HG03469 (cell line): ENCODE measurements around the gene ZSCAN1.

Source experiments
- ATAC-seq: cut with Tn5 transposase; IDR thresholded peaks from one replicate; pipeline ENCODE4 v1.9.1; 2021; ENCODE audit warnings: mild to moderate bottlenecking, moderate library complexity, moderate number of reproducible peaks; ENCODE audit not compliant: unreplicated experiment

ZSCAN1 gene

DNA sequence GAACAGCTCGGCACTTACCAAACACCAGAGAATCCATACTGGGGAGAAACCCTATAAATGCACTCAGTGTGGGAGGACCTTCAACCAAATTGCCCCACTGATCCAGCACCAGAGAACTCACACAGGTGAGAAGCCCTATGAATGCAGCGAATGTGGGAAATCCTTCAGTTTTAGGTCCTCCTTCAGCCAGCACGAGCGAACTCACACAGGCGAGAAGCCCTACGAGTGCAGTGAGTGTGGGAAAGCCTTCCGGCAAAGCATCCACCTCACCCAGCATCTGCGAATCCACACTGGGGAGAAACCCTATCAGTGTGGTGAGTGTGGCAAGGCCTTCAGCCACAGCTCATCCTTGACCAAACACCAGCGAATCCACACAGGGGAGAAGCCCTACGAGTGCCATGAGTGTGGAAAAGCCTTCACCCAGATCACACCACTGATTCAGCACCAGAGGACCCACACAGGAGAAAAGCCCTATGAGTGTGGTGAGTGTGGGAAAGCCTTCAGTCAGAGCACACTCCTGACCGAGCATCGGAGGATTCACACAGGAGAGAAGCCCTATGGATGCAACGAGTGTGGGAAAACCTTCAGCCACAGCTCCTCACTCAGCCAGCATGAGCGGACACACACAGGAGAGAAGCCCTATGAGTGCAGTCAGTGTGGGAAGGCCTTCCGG is 33.6 kb downstream of the ZSCAN1 start:
- no peak for ATAC-seq

DNA sequence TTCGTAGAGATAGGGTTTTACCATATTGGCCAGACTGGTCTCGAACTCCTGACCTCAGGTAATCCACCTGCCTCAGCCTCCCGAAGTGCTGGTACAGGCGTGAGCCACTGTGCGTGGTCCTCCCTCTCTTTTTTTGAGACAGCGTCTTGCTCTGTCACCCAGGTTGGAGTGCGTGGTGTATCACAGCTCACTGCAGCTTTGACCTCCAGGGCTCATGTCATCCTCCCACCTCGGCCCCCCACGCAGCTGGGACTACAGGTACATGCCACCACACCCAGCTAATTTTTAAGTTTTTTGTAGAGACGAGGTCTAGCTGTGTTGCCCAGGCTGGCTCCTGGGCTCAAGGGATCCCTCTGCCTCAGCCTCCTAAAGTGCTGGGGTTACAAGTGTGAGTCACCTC is 46.0 kb downstream of the ZSCAN1 start:
- ATAC-seq: no peak

DNA sequence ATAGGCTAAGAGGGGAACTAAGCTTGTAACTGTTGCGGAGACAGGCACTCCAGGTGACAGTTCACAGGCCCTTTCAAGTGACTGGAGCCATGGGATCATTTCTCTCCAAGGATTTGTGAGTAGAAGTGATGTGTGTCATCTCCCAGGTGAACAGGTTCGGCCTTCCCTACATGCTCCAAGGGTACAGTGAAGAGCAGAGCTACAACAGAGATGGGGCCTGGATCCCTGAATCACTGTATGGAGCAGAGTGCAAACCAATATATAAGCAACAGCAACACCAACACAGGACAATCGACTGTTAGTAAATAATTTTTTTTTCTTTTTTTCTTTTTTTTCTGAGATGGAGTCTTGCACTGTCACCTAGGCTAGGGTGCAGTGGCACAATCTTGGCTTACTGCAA is 49.2 kb downstream of the ZSCAN1 start:
- no peak for ATAC-seq

DNA sequence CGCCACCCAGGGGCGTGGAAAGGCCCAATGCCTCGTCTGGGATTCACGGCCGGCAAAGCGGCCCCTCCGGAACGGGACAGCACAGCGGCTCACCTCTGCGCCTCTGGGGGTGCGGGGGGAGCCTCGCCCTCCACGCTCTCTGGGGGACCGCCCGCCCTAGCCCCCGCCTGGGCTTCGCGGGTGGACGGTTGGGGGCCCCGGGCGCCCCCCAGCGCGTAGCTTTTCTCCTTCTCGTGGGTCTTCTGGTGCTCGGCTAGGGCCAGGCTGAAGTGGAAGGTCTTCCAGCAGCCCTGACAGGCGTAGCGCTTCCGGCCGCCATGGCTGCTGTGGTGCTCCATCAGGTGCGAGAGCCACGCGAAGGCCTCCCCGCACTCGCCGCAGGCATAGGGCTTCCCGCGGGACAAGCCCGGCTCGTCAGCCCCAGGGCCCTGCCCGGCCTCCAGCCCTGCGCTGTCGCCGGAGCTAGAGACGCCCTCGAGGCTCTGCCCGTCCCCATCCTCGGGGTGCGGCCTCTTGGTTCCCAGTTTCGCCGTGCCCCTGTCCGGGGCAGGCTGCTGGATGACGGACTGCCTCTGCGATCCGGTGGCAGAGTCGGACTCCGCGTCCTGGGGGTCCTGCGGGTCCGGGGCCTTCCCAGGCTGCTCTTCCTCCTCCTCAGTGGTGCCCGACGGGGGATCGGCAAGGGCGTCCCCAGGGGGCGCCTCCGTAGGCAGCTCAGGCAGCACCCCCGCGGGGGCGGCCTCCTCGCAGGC is 50.9 kb downstream of the ZSCAN1 start:
- no peak for ATAC-seq

DNA sequence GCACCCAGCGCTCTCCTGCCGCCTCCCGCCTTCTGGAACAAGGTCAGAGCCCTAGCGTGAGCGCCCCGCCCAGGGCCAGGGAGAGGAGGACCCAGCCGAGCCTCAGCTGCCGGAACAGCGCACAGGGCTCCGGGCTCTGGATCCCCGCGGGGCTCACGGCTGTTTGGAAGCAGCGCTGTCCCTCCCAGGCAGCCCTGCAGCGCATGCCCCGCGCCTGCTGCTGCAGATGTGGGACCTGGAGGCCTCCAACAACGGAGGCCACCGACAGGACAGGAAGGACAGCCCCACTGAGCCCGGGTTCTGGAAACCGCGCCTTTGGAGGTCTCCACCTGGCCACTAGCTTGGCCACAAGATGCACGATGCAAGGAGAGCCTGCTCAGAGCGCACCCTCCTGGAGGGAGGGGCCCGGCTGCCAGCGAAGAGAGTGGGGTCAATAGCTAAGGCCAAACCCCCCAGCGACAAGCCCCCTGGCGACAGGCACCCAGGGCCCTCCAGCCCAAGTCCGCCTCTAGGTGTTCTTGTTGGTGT is 51.6 kb downstream of the ZSCAN1 start:
- no peak for ATAC-seq

DNA sequence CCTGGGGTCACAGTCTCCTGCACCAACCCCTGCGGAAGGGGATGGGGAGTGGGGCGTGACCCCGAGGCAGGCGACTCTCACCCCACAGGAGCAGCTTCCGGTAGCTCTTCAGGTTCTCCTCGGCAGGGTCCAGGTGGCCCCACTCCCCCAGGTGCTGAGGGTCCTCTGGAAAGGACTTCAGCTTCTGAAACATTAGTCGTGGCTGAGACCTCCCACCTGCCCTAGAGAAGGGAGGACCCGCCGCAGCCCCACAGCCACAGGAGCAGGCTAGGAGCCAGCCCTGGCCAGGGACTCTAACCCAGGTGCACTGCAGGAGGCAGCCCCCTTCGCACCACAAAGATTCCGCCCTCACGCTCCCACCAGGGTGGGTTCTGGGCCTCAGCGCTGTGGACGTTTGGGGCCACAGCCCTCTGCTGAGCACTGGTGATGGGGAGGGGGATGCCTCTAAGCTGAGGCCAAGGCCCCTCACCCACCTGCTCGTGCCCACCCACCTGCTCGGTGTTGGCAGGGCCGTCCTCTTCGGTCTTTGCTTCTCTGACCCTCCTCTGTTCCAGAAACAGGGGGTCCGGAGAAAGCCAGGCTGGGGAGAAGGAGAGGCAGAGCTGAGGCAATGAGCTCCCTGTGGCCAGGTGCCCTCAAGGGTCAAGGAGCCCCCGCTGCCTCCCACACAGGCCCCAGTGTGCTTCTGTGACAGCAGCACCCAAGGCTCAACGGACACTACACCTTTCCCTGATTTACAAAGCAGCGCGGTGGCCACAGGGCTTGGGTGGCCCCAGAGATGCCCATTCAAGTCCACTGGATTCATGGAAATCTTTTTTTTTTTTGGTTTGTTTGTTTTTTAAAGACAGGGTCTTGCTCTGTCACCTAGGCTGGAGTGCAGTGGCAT is 53.2 kb downstream of the ZSCAN1 start:
- no peak for ATAC-seq

DNA sequence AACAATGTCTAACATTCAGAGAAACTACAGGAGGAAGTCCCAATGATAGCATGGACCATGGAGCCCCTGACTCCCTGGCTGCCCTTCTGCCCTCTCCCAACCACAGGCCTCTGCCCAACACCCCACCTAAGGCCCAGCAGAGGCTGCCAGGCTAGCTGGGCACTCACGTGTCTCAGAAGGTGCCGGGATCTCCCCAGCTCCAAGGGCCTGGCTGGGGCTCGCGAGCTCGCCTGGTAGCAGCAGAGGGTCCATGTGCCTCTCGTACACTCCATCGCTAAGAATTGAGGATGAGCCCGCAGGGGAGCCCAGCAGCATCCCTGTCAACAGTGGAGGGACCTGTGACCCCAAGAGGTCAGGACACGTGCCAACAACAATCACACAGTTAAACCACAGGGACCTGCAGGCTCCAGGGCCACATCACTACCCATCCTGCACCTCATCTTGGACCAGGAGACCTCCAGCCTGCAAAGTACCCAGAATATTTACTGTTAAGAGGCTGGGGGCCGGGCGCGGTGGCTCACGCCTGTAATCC is 54.8 kb downstream of the ZSCAN1 start:
- ATAC-seq: no peak

DNA sequence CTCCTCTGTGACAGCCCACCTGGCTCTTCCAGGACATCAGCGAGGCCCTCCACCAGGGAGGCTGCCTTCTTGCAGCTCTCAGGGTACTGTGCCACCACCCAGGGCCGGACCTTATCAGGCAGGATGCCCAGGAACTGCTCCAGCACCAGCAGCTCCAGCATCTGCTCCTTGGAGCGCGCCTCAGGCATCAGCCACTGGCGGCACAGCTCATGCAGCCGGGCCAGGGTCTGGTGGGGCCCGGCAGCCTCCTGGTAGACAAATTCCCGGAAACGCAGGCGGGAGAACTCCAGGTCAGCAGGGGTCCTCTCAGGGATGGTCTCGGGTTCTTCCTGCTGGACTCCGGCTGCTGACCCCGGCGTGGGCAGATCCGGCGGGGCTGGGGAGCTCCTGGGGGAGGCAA is 56.0 kb downstream of the ZSCAN1 start:
- no peak for ATAC-seq

DNA sequence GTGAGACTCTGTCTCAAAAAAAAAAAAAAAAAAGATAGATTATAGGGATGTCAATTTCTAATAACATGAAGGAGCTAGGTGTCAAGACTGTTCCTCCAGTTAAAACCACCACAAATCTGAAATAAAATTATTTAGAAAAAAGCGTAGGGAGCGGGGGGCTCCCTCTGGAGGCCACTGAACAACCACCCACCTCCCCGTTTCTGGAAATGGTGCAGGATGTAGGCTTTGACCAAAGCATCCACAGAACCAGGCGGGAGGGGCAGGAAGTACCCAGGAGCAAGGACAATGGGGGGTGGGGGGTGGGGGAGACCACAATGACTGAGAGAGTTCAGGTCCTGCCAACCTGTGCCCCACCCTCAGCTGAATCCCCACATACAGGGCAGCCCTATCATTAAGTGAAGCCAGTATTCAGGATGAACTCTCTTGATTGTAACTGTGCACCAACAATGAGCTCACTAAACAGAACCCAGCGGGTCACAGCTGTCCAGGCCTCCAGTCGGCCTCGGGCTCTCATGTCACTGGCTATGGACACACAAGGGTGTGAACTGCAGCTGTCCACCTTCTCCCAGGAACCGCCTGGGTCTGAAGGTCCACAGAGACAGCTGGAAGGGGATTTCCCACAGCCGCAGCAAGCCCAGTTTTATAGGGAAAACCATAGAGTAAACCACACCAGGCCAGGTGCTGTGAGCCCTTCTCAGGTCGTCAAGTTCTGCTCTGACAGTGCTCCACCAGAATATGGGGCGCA is 57.6 kb downstream of the ZSCAN1 start:
- no peak for ATAC-seq

DNA sequence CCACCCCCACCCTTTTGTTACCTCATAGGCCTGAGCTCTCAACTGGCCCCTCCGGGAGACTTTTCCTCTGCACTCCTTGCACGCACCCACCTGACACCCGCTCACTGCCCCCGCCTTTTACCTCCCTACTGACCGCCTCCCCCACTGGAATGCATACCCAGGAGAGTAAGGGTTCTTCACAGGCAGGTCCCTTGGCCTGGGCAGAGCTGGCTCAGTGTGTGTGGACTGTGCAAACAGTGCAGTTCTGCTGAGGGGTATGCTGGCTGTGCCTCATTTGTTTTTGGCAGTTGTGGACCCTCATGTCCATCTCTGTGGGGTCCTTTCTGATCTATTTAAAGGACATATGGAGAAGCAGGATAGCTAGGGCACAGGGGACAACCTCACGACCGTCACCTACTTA is 59.2 kb downstream of the ZSCAN1 start:
- ATAC-seq: no peak

DNA sequence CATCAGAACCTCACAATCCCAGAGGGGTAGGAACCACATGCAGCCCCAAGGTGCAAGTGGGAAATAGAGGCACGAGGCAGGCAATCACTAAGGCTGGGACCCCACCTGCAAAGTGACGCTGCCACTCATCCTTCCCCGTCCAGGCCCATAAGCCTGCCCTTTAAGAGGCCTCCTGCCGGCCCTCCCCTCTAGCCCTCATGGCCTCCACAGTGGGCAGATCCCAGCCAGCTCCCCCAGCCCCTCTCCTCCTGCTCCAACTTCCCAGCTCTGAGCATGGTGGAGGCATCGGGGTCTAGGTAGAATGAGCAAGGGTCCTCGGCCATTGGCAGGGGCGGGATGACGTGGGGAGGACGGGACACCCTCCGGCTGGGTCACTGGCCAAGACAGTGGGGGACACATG is 61.5 kb downstream of the ZSCAN1 start:
- no peak for ATAC-seq

DNA sequence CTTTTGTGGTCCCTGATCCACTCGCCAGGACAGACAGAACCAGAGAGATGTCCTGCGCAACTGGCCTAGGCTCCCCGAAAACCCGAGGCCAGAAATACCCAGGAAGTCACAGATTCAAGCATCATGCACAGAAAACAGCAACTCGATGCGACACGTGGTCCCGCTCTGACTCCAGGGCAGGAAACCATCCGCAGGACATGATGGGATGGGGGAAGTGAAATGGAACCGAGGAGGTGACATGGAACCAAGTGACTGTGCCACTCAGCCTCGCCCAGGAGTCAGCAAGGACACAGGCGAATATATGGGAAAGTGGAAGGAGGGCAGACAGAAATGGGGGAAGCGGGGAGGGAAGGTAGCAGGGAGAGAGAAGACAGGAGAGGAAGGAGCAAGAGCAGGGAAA is 63.1 kb downstream of the ZSCAN1 start:
- ATAC-seq: no peak

DNA sequence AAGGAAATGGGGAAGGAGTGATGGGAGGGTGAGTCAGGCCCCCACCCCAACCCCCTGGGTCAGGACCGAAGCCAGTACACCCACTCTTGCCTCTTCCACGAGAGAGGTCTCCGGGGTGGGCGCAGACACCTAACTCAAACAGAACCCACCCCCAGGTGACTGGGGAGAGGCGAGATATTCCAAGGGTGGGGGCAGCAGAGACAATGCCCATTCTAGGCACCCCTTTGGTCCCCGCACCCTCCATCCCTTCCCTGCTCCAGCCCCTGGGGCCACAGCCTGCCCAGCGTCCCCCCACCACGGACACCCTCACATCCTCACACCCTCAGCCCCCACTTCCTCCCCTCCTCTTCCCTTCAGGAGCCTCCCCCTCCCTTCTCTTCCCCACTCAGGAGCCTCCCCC is 63.5 kb downstream of the ZSCAN1 start:
- ATAC-seq: no peak

DNA sequence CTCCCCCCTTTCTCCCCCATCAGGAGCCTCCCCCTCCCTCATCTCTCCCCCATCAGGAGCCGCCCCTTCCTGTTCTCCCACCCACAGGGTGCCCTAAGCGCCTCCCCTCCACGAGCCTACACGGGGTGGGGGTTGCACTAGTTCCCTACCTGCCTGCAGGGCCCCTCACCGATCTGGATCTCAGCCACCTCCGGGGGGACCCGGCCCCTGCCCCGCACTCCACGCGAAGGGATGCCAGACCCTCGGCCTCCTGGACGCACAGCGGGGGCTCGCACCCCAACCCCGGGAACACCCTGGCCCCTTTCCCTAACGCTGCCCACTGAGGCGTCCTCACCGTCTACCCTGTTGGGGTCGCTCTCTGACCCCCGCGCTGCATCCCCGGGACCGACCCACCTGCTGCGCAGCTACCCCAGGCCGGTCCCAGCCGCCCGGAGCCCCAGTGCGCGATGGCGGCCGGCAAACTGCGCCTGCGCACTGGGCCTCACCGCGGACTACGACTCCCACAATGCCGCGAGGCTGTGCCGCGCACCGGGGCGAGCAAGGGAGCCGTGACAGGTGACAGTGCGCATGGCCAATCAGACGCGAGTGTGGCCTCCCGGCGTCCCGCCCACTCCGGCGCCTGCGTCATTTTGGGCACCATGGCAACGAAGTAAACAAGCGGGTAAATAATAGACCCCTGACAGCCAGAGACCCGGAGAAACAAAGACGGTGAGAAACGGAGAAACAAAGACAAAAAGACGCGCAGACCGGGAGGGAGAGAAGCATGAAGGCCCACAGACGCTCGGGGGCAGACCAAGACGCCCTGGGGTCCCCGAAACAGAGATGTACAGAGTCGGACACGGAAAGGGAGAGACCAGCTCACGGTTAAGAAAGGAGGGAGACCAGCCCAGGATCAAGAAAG is 64.2 kb downstream of the ZSCAN1 start, which contains the start of gene ZSCAN18:
Gene ZSCAN18, minus strand, starts transcription at position 451 of the 901 bp plus-strand sequence. CDS start 7,964 bp downstream, outside the sequence.
- peak; percentile 60 for ATAC-seq

DNA sequence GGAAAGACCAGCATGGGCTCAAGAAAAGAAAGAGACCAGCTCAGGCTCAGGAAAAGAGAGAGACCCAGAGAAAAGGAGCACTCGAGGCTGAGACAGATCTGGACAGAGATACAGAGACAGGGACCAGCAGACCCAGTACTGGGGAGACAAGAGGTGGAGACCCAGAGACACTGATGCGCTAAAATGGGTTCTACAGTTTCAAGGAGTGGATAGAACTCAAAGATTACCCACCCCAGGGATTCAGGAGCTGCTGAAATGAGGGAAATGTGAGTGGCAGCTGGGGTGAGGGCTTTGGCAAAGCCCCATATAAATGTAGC is 64.8 kb downstream of the ZSCAN1 start:
- no peak for ATAC-seq
